Tibial nerve (tissue), 4 donors: ENCODE results near the gene ZNF618. TPM values are rescaled to one million over a fixed set of nuclear protein-coding genes. Genes with fewer than 3 reads are reported as not detected.

ENCODE experiments used
- DNase-seq, 2 donors: peaks; one replicate each; pipeline ENCODE4 v3.0.0-alpha.2; 2019; ENCODE audit warnings: low spot score in 2 of 2
- H3K27ac ChIP-seq, 4 donors: fragments of 200-600 bp; sonication (generic) in 3 of 4; one replicate each; pipeline ENCODE4 v1.5.1; 2017 to 2019; ENCODE audit warnings: mild to moderate bottlenecking in 1 of 4
- H3K27me3 ChIP-seq, 2 donors: fragments of 200-600 bp; sonication (generic) in 1 of 2; one replicate each; pipeline versions ENCODE4 v1.5.1 to v1.6.0; 2017 to 2019
- H3K36me3 ChIP-seq, 3 donors: fragments of 200-600 bp; sonication (generic); one replicate each; pipeline ENCODE4 v1.5.1; 2018 to 2019
- H3K4me1 ChIP-seq, 4 donors: fragments of 200-600 bp; sonication (generic) in 3 of 4; one replicate each; pipeline ENCODE4 v1.5.1; 2017 to 2019
- H3K4me3 ChIP-seq, 4 donors: fragments of 200-600 bp; sonication (generic) in 3 of 4; one replicate each; pipeline ENCODE4 v1.5.1; 2017 to 2019; ENCODE audit warnings: mild to moderate bottlenecking in 1 of 4, moderate library complexity in 1 of 4
- H3K9me3 ChIP-seq, 4 donors: fragments of 200-600 bp; sonication (generic) in 3 of 4; one replicate each; pipeline ENCODE4 v1.5.1; 2017 to 2019
- EP300 ChIP-seq, 2 donors: sonication (generic); formaldehyde crosslinking; IDR thresholded peaks; one replicate each; pipeline ENCODE4 v1.6.1; 2017; ENCODE audit warnings: antibody characterized with exemption in 2 of 2, mild to moderate bottlenecking in 1 of 2
- POLR2A ChIP-seq, 2 donors: fragments of 450-650 bp; IDR thresholded peaks; one replicate each; pipeline ENCODE4 v1.6.1; 2017; ENCODE audit warnings: antibody characterized with exemption in 2 of 2, mild to moderate bottlenecking in 2 of 2, moderate library complexity in 2 of 2
- WGBS, 2 donors: methylation state at CpG; one replicate each; pipeline ENCODE4 v1.1.5; 2018; 5-methylcytosine and 5-hydroxymethylcytosine counted together
- total RNA-seq, 4 donors: library from RNA; depleted of rRNA; stranded (reverse); fragments of >200 nt; gene quantifications; one replicate each; pipeline ENCODE4 v1.1.0, GENCODE V29; 2016
- TF ChIP-seq, protein P1 (sequence below), 5 experiments: fragments of 200-600 bp in 3 of 5; fragments of 450-650 bp in 2 of 5; sonication (generic) in 3 of 5; IDR thresholded peaks; one replicate each; pipeline ENCODE4 v1.5.1; 2016 to 2019; ENCODE audit warnings: antibody characterized with exemption in 5 of 5, mild to moderate bottlenecking in 3 of 5, moderate library complexity in 2 of 5

The ZNF618 gene
- total RNA-seq, 4 donors from 2014 or later = 7.3 to 11.6 (median 9.0) TPM

DNA sequence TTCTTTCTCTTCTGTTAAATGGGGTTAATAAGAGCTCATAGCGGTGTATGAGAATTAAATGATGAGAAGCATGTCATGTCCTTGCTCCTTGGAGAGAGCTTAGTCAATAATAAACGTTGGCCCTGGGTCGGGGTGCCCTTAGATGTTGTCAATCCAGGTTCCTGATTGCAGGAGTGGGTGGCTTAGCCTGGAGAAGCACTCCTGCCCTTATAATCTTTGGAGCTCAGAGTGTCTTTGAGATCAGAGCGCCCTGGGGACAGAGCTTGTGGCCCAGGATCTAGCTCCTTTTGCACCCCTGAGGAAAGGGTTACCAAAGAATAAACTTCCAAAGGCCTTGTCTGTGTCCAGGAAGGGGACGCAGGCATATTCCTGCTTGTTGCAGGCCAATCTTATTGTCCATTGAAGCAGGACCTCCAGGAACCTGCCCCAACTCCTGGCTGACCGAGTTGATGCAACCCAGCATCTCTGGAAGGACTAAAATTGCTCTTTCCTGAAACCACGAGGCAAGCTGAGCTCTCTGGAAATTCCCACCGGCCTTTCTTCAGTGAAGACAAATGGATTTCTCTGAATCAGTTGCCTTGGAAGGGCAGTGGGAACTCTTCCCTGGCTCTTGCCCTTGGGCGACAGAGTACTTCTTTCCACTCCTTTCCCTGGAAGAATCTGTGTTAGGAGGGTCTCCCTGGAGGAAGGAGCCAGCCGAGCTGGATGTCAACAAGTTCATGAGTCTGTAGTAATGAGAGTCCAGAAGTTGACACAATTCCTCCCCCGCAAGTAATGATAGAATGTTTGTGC, 208.4 kb downstream of the ZNF618 start:
- Histone ChIP-seq H3K4me1 (peaks cover 0 to 6% (median 0%) of the 10 kb centered on the region in 4 donors), H3K27ac (no peak overlapping the region), H3K27me3 (no peaks in the 10 kb centered on the region), H3K36me3 (no peaks in the 10 kb centered on the region), H3K4me3 (no peak overlapping the region), H3K9me3 (no peaks in the 10 kb centered on the region)
- TF ChIP-seq, protein P1, sequence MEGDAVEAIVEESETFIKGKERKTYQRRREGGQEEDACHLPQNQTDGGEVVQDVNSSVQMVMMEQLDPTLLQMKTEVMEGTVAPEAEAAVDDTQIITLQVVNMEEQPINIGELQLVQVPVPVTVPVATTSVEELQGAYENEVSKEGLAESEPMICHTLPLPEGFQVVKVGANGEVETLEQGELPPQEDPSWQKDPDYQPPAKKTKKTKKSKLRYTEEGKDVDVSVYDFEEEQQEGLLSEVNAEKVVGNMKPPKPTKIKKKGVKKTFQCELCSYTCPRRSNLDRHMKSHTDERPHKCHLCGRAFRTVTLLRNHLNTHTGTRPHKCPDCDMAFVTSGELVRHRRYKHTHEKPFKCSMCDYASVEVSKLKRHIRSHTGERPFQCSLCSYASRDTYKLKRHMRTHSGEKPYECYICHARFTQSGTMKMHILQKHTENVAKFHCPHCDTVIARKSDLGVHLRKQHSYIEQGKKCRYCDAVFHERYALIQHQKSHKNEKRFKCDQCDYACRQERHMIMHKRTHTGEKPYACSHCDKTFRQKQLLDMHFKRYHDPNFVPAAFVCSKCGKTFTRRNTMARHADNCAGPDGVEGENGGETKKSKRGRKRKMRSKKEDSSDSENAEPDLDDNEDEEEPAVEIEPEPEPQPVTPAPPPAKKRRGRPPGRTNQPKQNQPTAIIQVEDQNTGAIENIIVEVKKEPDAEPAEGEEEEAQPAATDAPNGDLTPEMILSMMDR (IDR thresholded peaks at IDR 0.05) = no peak
- TF ChIP-seq EP300 (IDR thresholded peaks at IDR 0.05) (no peak), POLR2A (IDR thresholded peaks at IDR 0.05) (no peak)
- no peak for DNase-seq
- 69 to 81% methylated on average over 11 of the region's 11 CpGs for WGBS, 2 donors

GRCh38 chr9:114085387-114085789, 209.3 kb downstream of the ZNF618 start:
- H3K36me3 ChIP-seq = no peaks in the 10 kb centered on the region
- H3K9me3 ChIP-seq = no peaks in the 10 kb centered on the region
- TF ChIP-seq, protein P1 (IDR thresholded peaks at IDR 0.05) = no peak
- TF ChIP-seq EP300 (IDR thresholded peaks at IDR 0.05) = no peak
- TF ChIP-seq POLR2A (IDR thresholded peaks at IDR 0.05) = no peak
- no peaks in the 10 kb centered on the region for H3K27me3 ChIP-seq
- H3K27ac ChIP-seq = no peak overlapping the region
- WGBS, 2 donors = 93 to 94% methylated on average over 7 to 9 of the region's 9 CpGs
- H3K4me3 ChIP-seq = no peak overlapping the region
- no peak for DNase-seq
- H3K4me1 ChIP-seq = peaks cover 0 to 6% (median 0%) of the 10 kb centered on the region in 4 donors

GRCh38 chr9:114086009-114086408, 209.9 kb downstream of the ZNF618 start:
- no peaks in the 10 kb centered on the region for H3K9me3 ChIP-seq
- WGBS, 2 donors = 93% methylated on average over 6 of the region's 6 CpGs

DNA sequence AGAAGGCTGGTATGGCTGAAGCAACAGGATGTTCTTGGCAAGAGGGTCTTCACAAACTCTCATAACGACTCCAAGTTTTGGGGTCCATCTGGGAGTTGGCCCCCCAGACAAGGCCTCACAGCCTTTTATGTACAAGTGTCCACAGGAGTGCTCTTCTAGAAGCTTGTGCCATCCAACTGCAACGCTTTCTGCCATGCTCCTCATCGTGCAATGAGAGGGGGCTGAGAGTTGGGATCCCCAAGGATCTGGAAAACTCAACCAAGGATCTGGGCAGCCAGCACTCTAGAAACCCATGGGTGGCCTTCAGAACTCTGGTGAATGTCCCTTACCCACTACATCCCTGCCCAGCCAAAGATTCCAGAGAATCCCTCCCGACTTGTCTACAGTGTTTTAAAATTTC, 210.5 kb downstream of the ZNF618 start:
- no peak for DNase-seq
- Histone ChIP-seq H3K27ac (no peak overlapping the region), H3K27me3 (no peaks in the 10 kb centered on the region), H3K36me3 (no peaks in the 10 kb centered on the region), H3K4me3 (no peak overlapping the region), H3K4me1 (peaks cover 0 to 6% (median 0%) of the 10 kb centered on the region in 4 donors), H3K9me3 (no peaks in the 10 kb centered on the region)
- 94 to 97% methylated on average over 4 of the region's 4 CpGs for WGBS, 2 donors
- TF ChIP-seq EP300 (IDR thresholded peaks at IDR 0.05) (no peak), POLR2A (IDR thresholded peaks at IDR 0.05) (no peak)
- TF ChIP-seq, protein P1 (IDR thresholded peaks at IDR 0.05) = no peak

More at GRCh38 chr9:114086009-114086408, 209.9 kb downstream of the ZNF618 start:
- no peak for DNase-seq
- H3K4me3 ChIP-seq = no peak overlapping the region
- no peaks in the 10 kb centered on the region for H3K27me3 ChIP-seq
- TF ChIP-seq, protein P1 (IDR thresholded peaks at IDR 0.05) = no peak
- no peak for TF ChIP-seq POLR2A (IDR thresholded peaks at IDR 0.05)
- no peak for TF ChIP-seq EP300 (IDR thresholded peaks at IDR 0.05)
- H3K27ac ChIP-seq = no peak overlapping the region
- peaks cover 0 to 6% (median 0%) of the 10 kb centered on the region in 4 donors for H3K4me1 ChIP-seq
- no peaks in the 10 kb centered on the region for H3K36me3 ChIP-seq

GRCh38 chr9:114087721-114088120, 211.6 kb downstream of the ZNF618 start:
- no peak for TF ChIP-seq POLR2A (IDR thresholded peaks at IDR 0.05)
- no peak for TF ChIP-seq EP300 (IDR thresholded peaks at IDR 0.05)
- TF ChIP-seq, protein P1 (IDR thresholded peaks at IDR 0.05) = no peak
- Histone ChIP-seq H3K4me1 (peaks cover 0 to 4% (median 0%) of the 10 kb centered on the region in 4 donors), H3K36me3 (no peaks in the 10 kb centered on the region), H3K4me3 (no peak overlapping the region), H3K27ac (no peak overlapping the region), H3K27me3 (no peaks in the 10 kb centered on the region), H3K9me3 (no peaks in the 10 kb centered on the region)
- 76% methylated on average over 7 of the region's 7 CpGs for WGBS, 2 donors
- DNase-seq = no peak
